Stimulated activated CD8-positive, alpha-beta memory T cell treated with anti-CD3 and anti-CD28 coated beads, Interleukin-12 subunit alpha, Interleukin-12 subunit beta, amount 100 ng/mL, for 4 hours (primary cell): ENCODE results near the gene EID2B.

ENCODE experiments used
- DNase-seq: peaks from one replicate; pipeline ENCODE4 v3.0.0-alpha.2; 2020; ENCODE audit warnings: low read depth

The EID2B gene

DNA sequence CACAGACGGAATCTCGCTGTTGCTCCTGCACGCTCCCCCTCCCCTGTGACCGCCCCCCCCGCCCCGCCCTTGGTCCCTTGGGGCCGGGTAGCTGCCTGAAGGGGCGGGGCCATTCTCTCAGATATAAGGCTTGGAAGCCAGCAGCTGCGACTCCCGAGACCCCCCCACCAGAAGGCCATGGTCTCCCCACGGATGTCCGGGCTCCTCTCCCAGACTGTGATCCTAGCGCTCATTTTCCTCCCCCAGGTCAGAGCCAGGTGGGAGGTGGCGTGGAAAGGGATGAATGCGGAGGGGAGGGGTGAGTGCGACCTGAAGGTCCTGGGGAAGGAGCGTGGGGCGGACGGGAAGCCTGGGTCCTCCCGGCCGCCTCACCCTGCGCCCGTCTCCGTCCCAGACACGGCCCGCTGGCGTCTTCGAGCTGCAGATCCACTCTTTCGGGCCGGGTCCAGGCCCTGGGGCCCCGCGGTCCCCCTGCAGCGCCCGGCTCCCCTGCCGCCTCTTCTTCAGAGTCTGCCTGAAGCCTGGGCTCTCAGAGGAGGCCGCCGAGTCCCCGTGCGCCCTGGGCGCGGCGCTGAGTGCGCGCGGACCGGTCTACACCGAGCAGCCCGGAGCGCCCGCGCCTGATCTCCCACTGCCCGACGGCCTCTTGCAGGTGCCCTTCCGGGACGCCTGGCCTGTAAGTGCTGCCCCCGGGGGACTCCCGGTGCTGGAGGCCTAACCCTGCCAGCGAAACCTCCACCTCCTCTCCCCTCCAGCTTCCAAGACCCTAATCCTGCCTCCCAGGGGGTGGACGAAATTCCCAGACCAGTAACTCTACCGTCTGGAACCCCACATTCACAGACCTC, 33.6 kb downstream of the EID2B start, which contains the start of gene DLL3:
Gene DLL3 (plus strand): TSS at position 150 of the 845 bp plus-strand sequence. CDS start 28 bp downstream, at position 178.
- DNase-seq: no peak

GRCh38 chr19:39497996-39498797, 34.5 kb downstream of the EID2B start:
- no peak for DNase-seq

- no peak for DNase-seq
Measured at GRCh38 chr19:39497701-39497995, 35.0 kb downstream of the EID2B start.

DNA sequence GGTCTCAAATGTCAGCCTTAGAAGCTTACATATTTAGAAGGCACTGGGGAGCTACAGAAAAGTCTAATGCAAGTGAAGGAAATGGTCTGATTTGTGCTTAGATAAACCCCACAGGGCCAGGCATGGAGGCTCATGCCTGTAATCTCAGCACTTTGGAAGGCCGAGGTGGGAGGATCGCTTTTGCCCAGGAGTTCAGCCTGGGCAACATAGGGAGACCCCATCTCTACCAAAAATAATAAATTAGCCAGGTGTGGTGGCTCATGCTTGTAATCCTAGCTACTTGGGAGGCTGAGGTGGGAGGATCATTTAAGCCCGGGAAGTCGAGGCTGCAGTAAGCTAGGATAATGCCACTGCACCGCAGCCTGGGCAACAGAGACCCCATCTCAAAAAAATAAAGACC, 36.6 kb downstream of the EID2B start:
- no peak for DNase-seq

GRCh38 chr19:39494661-39495060, 38.0 kb downstream of the EID2B start:
- DNase-seq: no peak

DNA sequence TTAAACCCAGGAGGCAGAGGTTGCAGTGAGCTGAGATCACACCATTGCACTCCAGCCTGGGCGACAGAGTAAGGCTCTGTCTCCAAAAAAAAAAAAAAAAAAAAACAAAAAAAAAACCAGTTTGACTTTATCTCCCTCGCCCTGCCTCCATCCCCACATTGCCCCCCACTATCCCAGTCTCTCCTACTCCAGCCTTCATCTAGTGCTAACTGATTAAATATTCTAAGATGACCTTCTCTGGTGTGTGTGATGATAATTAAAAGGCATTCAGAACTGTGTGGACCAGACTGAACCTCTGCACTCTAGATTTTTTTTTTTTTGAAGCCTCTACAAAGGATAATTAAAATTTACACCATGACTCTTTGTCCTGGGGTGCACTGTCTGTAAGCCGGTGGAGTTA, 39.9 kb downstream of the EID2B start:
- DNase-seq: no peak

- no peak for DNase-seq
Measured at GRCh38 chr19:39492225-39492624, 40.4 kb downstream of the EID2B start.

- no peak for DNase-seq
Measured at GRCh38 chr19:39489756-39490155, 42.9 kb downstream of the EID2B start.

GRCh38 chr19:39483141-39483540, 49.5 kb downstream of the EID2B start:
- DNase-seq: no peak

- no peak for DNase-seq
Measured at GRCh38 chr19:39481676-39482075, 51.0 kb downstream of the EID2B start.

GRCh38 chr19:39481229-39481545, 51.5 kb downstream of the EID2B start:
- DNase-seq: no peak
